HepG2 (cell line): ENCODE results near the gene TMEM253. TPM values are rescaled to one million over a fixed set of nuclear protein-coding genes. Genes with fewer than 3 reads are reported as not detected.

Experiments
- ATF1 ChIP-seq: IDR thresholded peaks from 2 replicates; pipeline ENCODE4 v1.6.1; 2016; ENCODE audit warnings: mild to moderate bottlenecking, control low read depth
- CCDC6 ChIP-seq: sonication (generic); formaldehyde crosslinking; IDR thresholded peaks from 2 replicates; pipeline ENCODE4 v1.8.1; 2022; ENCODE audit warnings: mild to moderate bottlenecking, missing genetic modification reagents, moderate library complexity
- ELF1 ChIP-seq: sonication (generic); formaldehyde crosslinking; IDR thresholded peaks from 2 replicates; pipeline ENCODE4 v1.4.0; 2020; ENCODE audit warnings: missing genetic modification reagents
- ERF ChIP-seq: IDR thresholded peaks from 2 replicates; pipeline ENCODE4 v1.6.1; 2018; ENCODE audit warnings: missing biosample characterization, missing genetic modification reagents
- GTF3A ChIP-seq: sonication (generic); formaldehyde crosslinking; conservative IDR thresholded peaks from 2 replicates; pipeline ENCODE4 v1.4.0; 2020; ENCODE audit warnings: mild to moderate bottlenecking, missing genetic modification reagents
- LCORL ChIP-seq, 2 experiments: fragments of 450-650 bp in 1 of 2; sonication (generic) in 1 of 2; formaldehyde crosslinking in 1 of 2; IDR thresholded peaks; 2 replicates each; pipeline versions ENCODE4 v1.5.0 to v1.6.1; 2017 to 2020; ENCODE audit warnings: antibody characterized with exemption in 1 of 2, missing genetic modification reagents in 1 of 2
- NPAS2 ChIP-seq: sonication (generic); formaldehyde crosslinking; IDR thresholded peaks from 2 replicates; pipeline ENCODE4 v1.8.0; 2022; ENCODE audit warnings: mild to moderate bottlenecking, missing genetic modification reagents, borderline replicate concordance
- ONECUT2 ChIP-seq: sonication (generic); formaldehyde crosslinking; IDR thresholded peaks from 2 replicates; pipeline ENCODE4 v1.4.0; 2020; ENCODE audit warnings: missing genetic modification reagents
- RFXAP ChIP-seq: sonication (generic); formaldehyde crosslinking; IDR thresholded peaks from 2 replicates; pipeline ENCODE4 v1.4.0; 2020; ENCODE audit warnings: missing genetic modification reagents, borderline replicate concordance
- SP140L ChIP-seq: sonication (generic); formaldehyde crosslinking; IDR thresholded peaks from 2 replicates; pipeline ENCODE4 v1.4.0; 2020; ENCODE audit warnings: missing genetic modification reagents, borderline replicate concordance
- SRSF1 ChIP-seq: fragments of 200-400 bp; formaldehyde crosslinking; optimal IDR thresholded peaks from 2 replicates; pipeline ENCODE3; 2017; ENCODE audit warnings: mild to moderate bottlenecking, low read depth, low read length, moderate library complexity
- STAT5B ChIP-seq: sonication (generic); formaldehyde crosslinking; IDR thresholded peaks from 2 replicates; pipeline ENCODE4 v1.4.0; 2020; ENCODE audit warnings: missing genetic modification reagents
- TGIF2 ChIP-seq: IDR thresholded peaks from 2 replicates; pipeline ENCODE4 v1.6.1; 2016; ENCODE audit warnings: control low read depth, missing compliant biosample characterization
- ZFP41 ChIP-seq: sonication (generic); formaldehyde crosslinking; IDR thresholded peaks from 2 replicates; pipeline ENCODE4 v1.4.0; 2020; ENCODE audit warnings: mild to moderate bottlenecking, missing genetic modification reagents, borderline replicate concordance
- ZNF33A ChIP-seq: sonication (generic); formaldehyde crosslinking; IDR thresholded peaks from 2 replicates; pipeline ENCODE4 v1.5.1; 2020; ENCODE audit warnings: missing genetic modification reagents, mild to moderate bottlenecking, moderate library complexity, borderline replicate concordance
- ZNF484 ChIP-seq: sonication (generic); formaldehyde crosslinking; IDR thresholded peaks from 2 replicates; pipeline ENCODE4 v1.5.1; 2020; ENCODE audit warnings: mild to moderate bottlenecking, low read depth, missing genetic modification reagents, borderline replicate concordance
- ZNF574 ChIP-seq: sonication (generic); formaldehyde crosslinking; IDR thresholded peaks from 2 replicates; pipeline ENCODE4 v1.4.0; 2020; ENCODE audit warnings: missing genetic modification reagents
- polyA plus RNA-seq, 8 experiments: library from polyadenylated mRNA; depleted of rRNA in 3 of 8; stranded (reverse) in 7 of 8; unstranded in 1 of 8; fragments of >200 nt; fragmentation: Illumina TruSeq in 4 of 8; extraction: Trizol in 4 of 8; gene quantifications; 2 replicates each; pipeline versions ENCODE4 v1.2.1 to v1.2.3, GENCODE V29; 2011 to 2016; ENCODE audit warnings: low read depth in 4 of 8, missing spikeins in 1 of 8, mixed read lengths in 1 of 8; ENCODE audit not compliant: insufficient read depth in 1 of 8
- total RNA-seq, 5 experiments: library from RNA; depleted of rRNA; stranded (reverse); fragments of >200 nt; fragmentation: Illumina TruSeq; extraction: Trizol; gene quantifications; 2 replicates each; pipeline ENCODE4 v1.2.3, GENCODE V29; 2016; ENCODE audit warnings: low read depth in 1 of 5
- TF ChIP-seq, protein P1 (sequence below): sonication (generic); formaldehyde crosslinking; IDR thresholded peaks from 2 replicates; pipeline ENCODE4 v1.8.0; 2022; ENCODE audit warnings: mild to moderate bottlenecking, missing genetic modification reagents
- TF ChIP-seq, protein P2 (sequence below): sonication (generic); formaldehyde crosslinking; IDR thresholded peaks from 2 replicates; pipeline ENCODE4 v1.4.0; 2020; ENCODE audit warnings: low read depth, mild to moderate bottlenecking, missing genetic modification reagents
- TF ChIP-seq, protein P3 (sequence below): sonication (generic); formaldehyde crosslinking; IDR thresholded peaks from 2 replicates; pipeline ENCODE4 v1.5.0; 2020; ENCODE audit warnings: mild to moderate bottlenecking, missing genetic modification reagents
- TF ChIP-seq, protein P4 (sequence below): sonication (generic); formaldehyde crosslinking; IDR thresholded peaks from 2 replicates; pipeline ENCODE4 v1.4.0; 2020; ENCODE audit warnings: missing genetic modification reagents

Gene TMEM253
- total and polyA plus RNA-seq, 2 of the 13 experiments (the other 11 are each of a cell fraction or from before 2014, with no cell fraction given) = 0.29 to 0.45 TPM

DNA sequence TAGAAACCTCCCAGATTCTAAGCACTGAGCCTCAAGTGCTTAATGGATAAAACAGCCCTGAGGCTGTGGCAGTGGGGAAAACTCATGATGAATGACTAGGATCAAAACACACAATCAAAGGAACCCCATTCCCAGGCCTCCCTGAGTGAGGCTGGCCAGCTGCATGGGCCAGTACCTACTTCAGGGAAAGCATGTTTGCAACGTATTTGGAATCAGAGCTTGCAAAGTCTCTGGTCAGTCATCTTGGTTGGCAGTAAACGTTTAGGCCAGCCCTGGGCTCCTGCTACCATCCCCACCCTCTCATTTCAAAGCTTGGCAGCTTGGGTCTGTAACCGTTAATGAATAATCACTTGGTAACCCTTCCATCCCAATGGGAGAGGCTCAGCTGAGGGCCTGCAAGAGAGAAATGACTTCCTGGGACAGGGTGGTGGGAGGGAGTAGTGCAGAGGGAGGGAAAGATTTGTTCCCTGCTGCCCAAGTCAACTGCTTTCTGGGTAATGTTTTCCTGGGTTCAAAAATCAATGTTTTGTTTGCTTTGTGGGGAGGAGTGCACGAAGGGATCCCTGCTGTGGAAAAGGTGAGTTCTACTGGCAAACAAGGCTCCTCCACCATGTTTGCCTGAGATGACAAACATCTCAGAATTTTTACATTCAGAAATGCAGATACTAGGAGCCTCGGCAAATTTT is 45.3 kb upstream of the TMEM253 start (continued):
- TF ChIP-seq, protein P1, sequence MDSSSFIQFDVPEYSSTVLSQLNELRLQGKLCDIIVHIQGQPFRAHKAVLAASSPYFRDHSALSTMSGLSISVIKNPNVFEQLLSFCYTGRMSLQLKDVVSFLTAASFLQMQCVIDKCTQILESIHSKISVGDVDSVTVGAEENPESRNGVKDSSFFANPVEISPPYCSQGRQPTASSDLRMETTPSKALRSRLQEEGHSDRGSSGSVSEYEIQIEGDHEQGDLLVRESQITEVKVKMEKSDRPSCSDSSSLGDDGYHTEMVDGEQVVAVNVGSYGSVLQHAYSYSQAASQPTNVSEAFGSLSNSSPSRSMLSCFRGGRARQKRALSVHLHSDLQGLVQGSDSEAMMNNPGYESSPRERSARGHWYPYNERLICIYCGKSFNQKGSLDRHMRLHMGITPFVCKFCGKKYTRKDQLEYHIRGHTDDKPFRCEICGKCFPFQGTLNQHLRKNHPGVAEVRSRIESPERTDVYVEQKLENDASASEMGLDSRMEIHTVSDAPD (CRISPR knock-in tag) = 0 out of 2 replicates have a peak, but pooled peaks have one; percentile 51
- no peak for TF ChIP-seq NPAS2
- peak; percentile 57; the same call in 1 of the 2 replicates for TF ChIP-seq TGIF2 (CRISPR knock-in tag)
- TF ChIP-seq STAT5B (CRISPR knock-in tag) = no peak
- TF ChIP-seq CCDC6 (CRISPR knock-in tag) = peak; percentile 86
- no peak for TF ChIP-seq ATF1 (CRISPR knock-in tag)
- TF ChIP-seq ZNF484 (CRISPR knock-in tag) = no peak
- TF ChIP-seq, protein P2, sequence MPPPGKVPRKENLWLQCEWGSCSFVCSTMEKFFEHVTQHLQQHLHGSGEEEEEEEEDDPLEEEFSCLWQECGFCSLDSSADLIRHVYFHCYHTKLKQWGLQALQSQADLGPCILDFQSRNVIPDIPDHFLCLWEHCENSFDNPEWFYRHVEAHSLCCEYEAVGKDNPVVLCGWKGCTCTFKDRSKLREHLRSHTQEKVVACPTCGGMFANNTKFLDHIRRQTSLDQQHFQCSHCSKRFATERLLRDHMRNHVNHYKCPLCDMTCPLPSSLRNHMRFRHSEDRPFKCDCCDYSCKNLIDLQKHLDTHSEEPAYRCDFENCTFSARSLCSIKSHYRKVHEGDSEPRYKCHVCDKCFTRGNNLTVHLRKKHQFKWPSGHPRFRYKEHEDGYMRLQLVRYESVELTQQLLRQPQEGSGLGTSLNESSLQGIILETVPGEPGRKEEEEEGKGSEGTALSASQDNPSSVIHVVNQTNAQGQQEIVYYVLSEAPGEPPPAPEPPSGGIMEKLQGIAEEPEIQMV (CRISPR knock-in tag) = 0 out of 2 replicates have a peak, but pooled peaks have one; percentile 60
- TF ChIP-seq, protein P3, sequence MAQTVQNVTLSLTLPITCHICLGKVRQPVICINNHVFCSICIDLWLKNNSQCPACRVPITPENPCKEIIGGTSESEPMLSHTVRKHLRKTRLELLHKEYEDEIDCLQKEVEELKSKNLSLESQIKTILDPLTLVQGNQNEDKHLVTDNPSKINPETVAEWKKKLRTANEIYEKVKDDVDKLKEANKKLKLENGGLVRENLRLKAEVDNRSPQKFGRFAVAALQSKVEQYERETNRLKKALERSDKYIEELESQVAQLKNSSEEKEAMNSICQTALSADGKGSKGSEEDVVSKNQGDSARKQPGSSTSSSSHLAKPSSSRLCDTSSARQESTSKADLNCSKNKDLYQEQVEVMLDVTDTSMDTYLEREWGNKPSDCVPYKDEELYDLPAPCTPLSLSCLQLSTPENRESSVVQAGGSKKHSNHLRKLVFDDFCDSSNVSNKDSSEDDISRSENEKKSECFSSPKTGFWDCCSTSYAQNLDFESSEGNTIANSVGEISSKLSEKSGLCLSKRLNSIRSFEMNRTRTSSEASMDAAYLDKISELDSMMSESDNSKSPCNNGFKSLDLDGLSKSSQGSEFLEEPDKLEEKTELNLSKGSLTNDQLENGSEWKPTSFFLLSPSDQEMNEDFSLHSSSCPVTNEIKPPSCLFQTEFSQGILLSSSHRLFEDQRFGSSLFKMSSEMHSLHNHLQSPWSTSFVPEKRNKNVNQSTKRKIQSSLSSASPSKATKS (CRISPR knock-in tag) = no peak
- peak; percentile 87 for TF ChIP-seq ONECUT2 (CRISPR knock-in tag)
- 0 out of 2 replicates have a peak, but pooled peaks have one; percentile 35 for TF ChIP-seq SP140L (CRISPR knock-in tag)
- peak; percentile 75 for TF ChIP-seq ELF1 (CRISPR knock-in tag)
- no peak for TF ChIP-seq ZFP41 (CRISPR knock-in tag)
- peak; percentile 87 for TF ChIP-seq RFXAP (CRISPR knock-in tag)
- TF ChIP-seq, protein P4, sequence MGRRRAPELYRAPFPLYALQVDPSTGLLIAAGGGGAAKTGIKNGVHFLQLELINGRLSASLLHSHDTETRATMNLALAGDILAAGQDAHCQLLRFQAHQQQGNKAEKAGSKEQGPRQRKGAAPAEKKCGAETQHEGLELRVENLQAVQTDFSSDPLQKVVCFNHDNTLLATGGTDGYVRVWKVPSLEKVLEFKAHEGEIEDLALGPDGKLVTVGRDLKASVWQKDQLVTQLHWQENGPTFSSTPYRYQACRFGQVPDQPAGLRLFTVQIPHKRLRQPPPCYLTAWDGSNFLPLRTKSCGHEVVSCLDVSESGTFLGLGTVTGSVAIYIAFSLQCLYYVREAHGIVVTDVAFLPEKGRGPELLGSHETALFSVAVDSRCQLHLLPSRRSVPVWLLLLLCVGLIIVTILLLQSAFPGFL (CRISPR knock-in tag) = no peak
- TF ChIP-seq ZNF574 = peak; percentile 83
- no peak for TF ChIP-seq LCORL (IDR thresholded peaks at IDR 0.05)
- peak; percentile 97 for TF ChIP-seq LCORL (CRISPR knock-in tag; IDR thresholded peaks at IDR 0.05)
- TF ChIP-seq SRSF1 = no peak
- no peak for TF ChIP-seq ZNF33A
- TF ChIP-seq GTF3A (CRISPR knock-in tag) = no peak
- TF ChIP-seq ERF = peak; percentile 92
